Stimulated activated CD4-positive, alpha-beta T cell treated with anti-CD3 and anti-CD28 coated beads, Interleukin-1b, Interleukin-23, amount 100 ng/mL, for 24 hours (primary cell): ENCODE data around the gene C1orf50.
"Not testable (repeated sequence)": the region's sequence is repeated elsewhere in the genome, so short reads cannot be mapped to it uniquely, and the experiment has no call there.

Experiments used
- DNase-seq, 4 experiments: peaks; one replicate each; pipeline ENCODE4 v3.0.0-alpha.2; 2020; ENCODE audit warnings: low read depth in 4 of 4, low spot score in 1 of 4

The C1orf50 gene

GRCh38 chr1:42766741-42767509 lies at the start of gene C1orf50, which contains the start of gene P3H1:
C1orf50 (plus strand) TSS chr1:42767249; CDS start chr1:42767312, 63 bp downstream.
P3H1 (minus strand) TSS chr1:42767028; CDS start chr1:42766971, 57 bp downstream.
- peak; percentile 99 to 100 (median 99) for DNase-seq

GRCh38 chr1:42720868-42721267 lies 46.2 kb upstream of the C1orf50 start:
- DNase-seq: no peak

- no peak for DNase-seq
Measured at GRCh38 chr1:42721926-42722325, 45.1 kb upstream of the C1orf50 start.

- DNase-seq: not testable (repeated sequence)
Measured at GRCh38 chr1:42722403-42722802, 44.6 kb upstream of the C1orf50 start.

DNA sequence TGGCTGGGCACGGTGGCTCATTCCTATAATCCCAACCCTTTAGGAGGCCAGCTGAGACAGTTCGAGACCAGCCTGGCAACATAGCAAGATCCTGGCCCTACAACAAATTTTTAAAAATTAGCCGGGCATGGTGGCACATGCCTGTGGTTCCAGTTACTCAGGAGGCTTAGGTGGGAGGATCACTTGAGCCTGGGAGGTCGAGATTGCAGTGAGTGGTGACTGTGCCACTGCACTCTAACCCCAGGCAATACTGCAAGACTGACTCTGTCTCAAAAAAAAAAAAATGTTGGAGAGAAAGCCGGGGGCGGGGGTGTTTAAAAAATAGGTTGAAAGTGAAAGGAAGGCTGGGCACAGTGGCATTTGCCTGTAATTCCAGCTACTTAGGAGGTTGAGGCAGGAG lies 43.5 kb upstream of the C1orf50 start:
- no peak for DNase-seq

DNA sequence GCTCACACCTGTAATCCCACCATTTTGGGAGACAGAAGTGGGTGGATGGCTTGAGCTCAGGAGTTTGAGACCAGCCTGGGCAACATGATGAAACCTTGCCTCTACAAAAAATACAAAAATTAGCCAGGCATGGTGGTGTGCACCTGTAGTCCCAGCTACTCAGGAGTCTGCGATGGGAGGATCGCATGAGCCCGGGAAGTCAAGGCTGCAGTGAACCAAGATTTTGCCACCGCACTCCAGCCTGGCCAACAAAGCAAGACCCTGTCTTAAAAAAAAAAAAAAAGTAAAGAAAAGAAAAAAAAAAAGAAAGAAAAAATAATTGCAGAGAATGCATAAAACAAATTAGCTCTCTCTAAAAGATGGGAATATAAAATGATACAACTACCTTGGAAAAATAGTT lies 41.2 kb upstream of the C1orf50 start:
- not testable (repeated sequence) for DNase-seq

DNA sequence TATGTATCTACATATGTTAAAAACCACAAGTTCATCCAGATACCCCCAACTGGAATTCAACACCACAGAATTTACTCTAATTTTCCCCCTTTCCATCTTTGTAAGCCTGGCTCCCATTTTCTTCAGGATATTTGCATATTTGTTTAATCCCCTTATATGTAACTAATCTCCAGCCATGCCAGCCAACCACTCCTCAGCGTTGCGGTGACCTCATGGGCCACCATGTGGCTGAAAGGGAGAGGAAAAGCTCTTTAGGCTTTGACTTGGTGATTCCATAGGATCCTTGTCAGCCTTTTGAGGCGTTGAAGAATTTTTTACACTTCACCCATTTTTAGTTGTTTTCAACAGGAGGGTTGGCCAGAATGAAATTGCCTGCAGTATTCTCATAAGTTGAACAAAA lies 37.0 kb upstream of the C1orf50 start:
- DNase-seq: no peak

- DNase-seq: peak in 3 of 4 experiments; percentile 32 to 58 (median 45)
Measured at GRCh38 chr1:42730988-42731387, 36.1 kb upstream of the C1orf50 start.

GRCh38 chr1:42731585-42731984 lies 35.5 kb upstream of the C1orf50 start:
- DNase-seq: no peak

GRCh38 chr1:42732126-42732680 lies 34.8 kb upstream of the C1orf50 start:
- DNase-seq: no peak

- DNase-seq: no peak
Measured at GRCh38 chr1:42733415-42734200, 33.4 kb upstream of the C1orf50 start.

- no peak for DNase-seq
Measured at GRCh38 chr1:42734201-42735035, 32.6 kb upstream of the C1orf50 start.

GRCh38 chr1:42735056-42735455 lies 32.0 kb upstream of the C1orf50 start:
- DNase-seq: no peak

- DNase-seq: no peak
Measured at GRCh38 chr1:42735477-42736105, 31.5 kb upstream of the C1orf50 start.

- DNase-seq: no peak
Measured at GRCh38 chr1:42736152-42736551, 30.9 kb upstream of the C1orf50 start.

DNA sequence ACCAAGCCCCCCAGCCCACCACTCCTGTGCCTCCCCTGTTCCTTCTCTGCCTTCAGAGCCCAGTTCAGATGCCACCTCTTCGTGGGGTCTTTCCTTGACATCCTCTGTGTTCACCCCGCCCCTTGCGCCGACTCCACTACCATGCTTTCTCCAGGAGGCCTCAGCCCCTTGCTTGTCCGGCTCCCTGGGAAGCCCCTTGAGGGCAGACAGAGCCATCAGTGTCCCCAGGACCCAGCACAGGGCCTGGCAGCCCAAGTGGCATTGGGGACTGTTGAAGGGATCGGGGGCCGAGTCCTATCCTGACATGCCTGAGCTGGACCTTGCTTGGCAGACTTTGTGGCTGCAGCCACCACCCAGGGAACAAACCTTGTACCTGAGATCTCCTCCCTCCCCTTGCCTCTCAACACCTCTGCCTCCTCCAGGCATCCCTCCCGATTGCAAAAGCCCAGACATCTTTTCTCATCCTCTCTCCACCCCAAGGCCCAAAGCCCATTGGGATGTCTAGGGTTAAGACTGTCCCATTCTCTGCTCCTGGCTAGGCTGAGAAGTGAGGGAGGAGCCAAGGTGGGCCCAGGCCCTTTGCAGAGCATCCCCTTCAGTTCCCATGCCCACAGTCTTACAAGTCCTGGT lies 30.4 kb upstream of the C1orf50 start:
- no peak for DNase-seq

DNA sequence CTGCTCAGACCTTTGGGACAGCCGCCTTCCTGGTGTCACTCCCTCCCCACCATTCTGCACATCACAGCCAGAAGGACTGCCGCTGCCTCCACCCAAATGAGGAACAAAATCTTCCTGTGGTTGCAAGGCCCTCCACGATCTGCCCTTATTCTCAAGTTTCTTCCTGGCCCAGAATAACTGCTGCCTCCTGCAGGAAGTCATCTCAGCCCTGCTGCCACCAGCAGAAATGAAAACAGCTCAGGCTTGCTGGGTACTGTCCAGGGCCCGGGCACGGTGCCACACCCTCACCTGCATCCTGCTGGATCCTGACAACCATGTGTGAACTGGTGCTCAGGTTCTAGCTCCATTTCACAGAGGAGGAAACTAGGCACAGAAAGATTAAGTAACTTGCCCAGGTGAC lies 29.8 kb upstream of the C1orf50 start:
- DNase-seq: no peak

- no peak for DNase-seq
Measured at GRCh38 chr1:42737986-42738677, 28.9 kb upstream of the C1orf50 start.

DNA sequence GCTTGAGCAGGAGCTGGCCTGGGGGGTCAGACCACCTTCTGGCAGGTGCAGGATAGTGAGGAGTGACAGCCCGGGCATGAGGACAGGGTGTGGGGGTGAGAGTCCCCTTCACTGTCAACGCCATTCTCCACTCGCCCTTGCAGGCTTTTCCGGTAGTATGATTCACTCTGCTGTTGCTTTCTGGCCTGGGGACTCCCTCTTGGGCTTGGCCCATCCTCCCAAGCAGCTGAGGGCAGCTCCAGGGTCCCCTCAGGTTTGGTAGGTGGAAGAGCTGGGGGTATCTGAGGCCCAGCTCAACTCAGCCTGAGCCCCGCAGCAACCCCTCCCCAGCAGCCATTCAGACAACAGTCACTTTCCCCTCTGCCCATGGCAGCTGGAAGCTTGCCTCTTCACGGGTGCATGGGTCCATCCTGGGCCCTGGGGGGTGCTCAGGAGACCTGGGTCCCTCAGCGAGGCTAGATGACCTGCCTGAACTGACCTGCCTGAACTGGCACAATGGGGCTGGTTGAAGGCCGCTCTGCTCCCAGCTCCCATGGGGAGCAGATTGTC lies 28.3 kb upstream of the C1orf50 start:
- DNase-seq: no peak
